ENCODE measurements around the gene NDST1.
"Not testable (repeated sequence)": the region's sequence is repeated elsewhere in the genome, so short reads cannot be mapped to it uniquely, and the experiment has no call there.

Gene NDST1

GRCh38 chr5:150476568-150476967 is 31.4 kb upstream of the NDST1 start:
- not testable (repeated sequence) for H3K27me3 ChIP-seq (ENCODE audit: control insufficient read depth in 2 of 2, insufficient read depth in 2 of 2, low read length in 2 of 2); H3K4me1 ChIP-seq (ENCODE audit: control insufficient read depth in 2 of 2, insufficient read depth in 2 of 2, low read length in 2 of 2); H3K9ac ChIP-seq (ENCODE audit: low read depth in 1 of 2, low read length in 2 of 2); H3K27ac ChIP-seq (ENCODE audit: low read depth in 2 of 2, low read length in 2 of 2); H3K9me3 ChIP-seq (ENCODE audit: control insufficient read depth in 2 of 2, low read length in 2 of 2); H3K4me3 ChIP-seq (ENCODE audit: low read length in 2 of 2); H3K36me3 ChIP-seq (ENCODE audit: control insufficient read depth in 2 of 2, insufficient read depth in 2 of 2, low read length in 2 of 2)

DNA sequence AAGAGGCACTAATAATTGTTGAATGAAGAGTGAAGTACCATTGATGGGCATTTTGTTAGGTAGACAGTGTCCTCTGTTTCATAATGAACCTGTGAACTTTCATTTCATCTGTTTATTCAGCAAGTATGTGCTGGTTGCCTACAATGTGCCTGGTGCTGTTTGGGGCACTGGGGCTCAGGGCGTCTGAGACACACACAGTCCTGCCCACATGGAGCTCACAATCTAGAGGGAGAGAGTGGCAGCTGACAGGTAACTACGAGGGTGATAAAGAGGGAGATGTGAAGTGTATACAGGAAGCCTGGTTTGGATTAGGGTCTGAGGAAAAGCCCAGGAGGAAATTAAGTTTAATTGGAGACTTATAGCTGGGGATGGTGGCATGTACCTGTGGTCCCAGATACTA is 28.5 kb upstream of the NDST1 start:
- H3K36me3 ChIP-seq (ENCODE audit: control insufficient read depth in 2 of 2, insufficient read depth in 2 of 2, low read length in 2 of 2) = no peaks in the 10 kb centered on the region
- H3K9me3 ChIP-seq (ENCODE audit: control insufficient read depth in 2 of 2, low read length in 2 of 2) = no peaks in the 10 kb centered on the region
- H3K9ac ChIP-seq (ENCODE audit: low read depth in 1 of 2, low read length in 2 of 2) = no peak overlapping the region
- no peaks in the 10 kb centered on the region for H3K27me3 ChIP-seq (ENCODE audit: control insufficient read depth in 2 of 2, insufficient read depth in 2 of 2, low read length in 2 of 2)
- H3K27ac ChIP-seq (ENCODE audit: low read depth in 2 of 2, low read length in 2 of 2) = no peak overlapping the region
- peaks cover 0 to 4% of the 10 kb centered on the region in 2 donors for H3K4me1 ChIP-seq (ENCODE audit: control insufficient read depth in 2 of 2, insufficient read depth in 2 of 2, low read length in 2 of 2)
- no peak overlapping the region for H3K4me3 ChIP-seq (ENCODE audit: low read length in 2 of 2)

DNA sequence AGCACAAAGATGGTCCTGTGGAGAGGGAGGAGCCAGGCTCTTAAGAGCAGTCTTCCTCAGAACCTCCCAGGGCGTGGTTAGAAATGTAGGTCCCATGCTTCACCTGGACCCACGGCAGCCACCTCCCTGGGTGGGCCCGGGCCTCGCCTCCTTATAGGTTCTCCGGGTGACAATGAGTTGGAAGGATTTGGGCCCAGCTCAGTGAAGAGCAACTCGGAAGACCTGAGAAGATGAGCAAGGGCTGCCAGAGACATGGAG is 26.3 kb upstream of the NDST1 start:
- Histone ChIP-seq H3K27me3 (ENCODE audit: control insufficient read depth in 2 of 2, insufficient read depth in 2 of 2, low read length in 2 of 2) (no peaks in the 10 kb centered on the region), H3K9ac (ENCODE audit: low read depth in 1 of 2, low read length in 2 of 2) (no peak overlapping the region), H3K4me1 (ENCODE audit: control insufficient read depth in 2 of 2, insufficient read depth in 2 of 2, low read length in 2 of 2) (peaks cover 5% of the 10 kb centered on the region in 2 donors), H3K9me3 (ENCODE audit: control insufficient read depth in 2 of 2, low read length in 2 of 2) (no peaks in the 10 kb centered on the region), H3K27ac (ENCODE audit: low read depth in 2 of 2, low read length in 2 of 2) (no peak overlapping the region), H3K4me3 (ENCODE audit: low read length in 2 of 2) (no peak overlapping the region), H3K36me3 (ENCODE audit: control insufficient read depth in 2 of 2, insufficient read depth in 2 of 2, low read length in 2 of 2) (no peaks in the 10 kb centered on the region)

GRCh38 chr5:150481972-150482406 is 25.9 kb upstream of the NDST1 start:
- peaks cover 7 to 8% of the 10 kb centered on the region in 2 donors for H3K4me1 ChIP-seq (ENCODE audit: control insufficient read depth in 2 of 2, insufficient read depth in 2 of 2, low read length in 2 of 2)
- H3K27me3 ChIP-seq (ENCODE audit: control insufficient read depth in 2 of 2, insufficient read depth in 2 of 2, low read length in 2 of 2) = no peaks in the 10 kb centered on the region
- no peaks in the 10 kb centered on the region for H3K36me3 ChIP-seq (ENCODE audit: control insufficient read depth in 2 of 2, insufficient read depth in 2 of 2, low read length in 2 of 2)
- no peak overlapping the region for H3K27ac ChIP-seq (ENCODE audit: low read depth in 2 of 2, low read length in 2 of 2)
- no peak overlapping the region for H3K4me3 ChIP-seq (ENCODE audit: low read length in 2 of 2)
- H3K9ac ChIP-seq (ENCODE audit: low read depth in 1 of 2, low read length in 2 of 2) = no peak overlapping the region
- no peaks in the 10 kb centered on the region for H3K9me3 ChIP-seq (ENCODE audit: control insufficient read depth in 2 of 2, low read length in 2 of 2)

DNA sequence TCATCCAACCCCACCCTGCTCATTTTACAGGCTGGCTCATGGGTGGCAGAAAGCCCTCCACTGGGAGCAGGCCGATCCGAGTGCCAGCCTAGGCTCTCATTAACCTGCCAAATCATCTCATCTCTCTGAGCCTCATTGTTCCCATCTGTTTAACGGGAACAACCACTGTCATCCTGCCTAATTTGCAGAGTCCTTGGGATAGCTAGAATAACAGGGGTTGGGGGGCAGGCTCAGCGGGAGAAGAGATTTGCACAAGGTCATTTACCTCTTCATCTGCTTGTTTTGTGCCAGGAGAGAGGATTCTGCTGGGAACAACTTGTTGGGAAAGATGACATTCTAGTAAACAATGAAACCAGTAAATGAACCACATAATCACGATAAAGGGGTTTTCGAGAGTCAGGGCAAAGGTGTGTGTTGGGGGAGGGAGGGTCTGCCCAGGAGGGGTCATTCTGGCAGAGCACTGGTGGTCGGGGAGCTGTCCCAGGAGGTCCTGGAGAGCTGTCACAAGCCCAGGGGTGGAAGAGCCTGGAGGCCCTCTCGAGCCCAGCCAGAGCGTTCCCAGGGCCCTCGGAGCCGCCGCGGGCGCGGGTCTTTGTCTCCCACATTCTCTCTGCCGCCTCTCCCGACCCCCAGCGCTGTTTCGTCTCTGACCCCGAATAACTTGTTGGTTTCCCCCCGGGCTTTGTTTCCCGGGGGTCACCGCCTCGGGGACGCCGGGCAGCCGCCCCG is 22.8 kb upstream of the NDST1 start:
- H3K9me3 ChIP-seq (ENCODE audit: control insufficient read depth in 2 of 2, low read length in 2 of 2) = no peaks in the 10 kb centered on the region
- peak overlapping the region; percentile 2 to 88 for H3K27ac ChIP-seq (ENCODE audit: low read depth in 2 of 2, low read length in 2 of 2)
- peaks cover 0 to 2% of the 10 kb centered on the region in 2 donors for H3K36me3 ChIP-seq (ENCODE audit: control insufficient read depth in 2 of 2, insufficient read depth in 2 of 2, low read length in 2 of 2)
- no peaks in the 10 kb centered on the region for H3K27me3 ChIP-seq (ENCODE audit: control insufficient read depth in 2 of 2, insufficient read depth in 2 of 2, low read length in 2 of 2)
- peak overlapping the region; percentile 68 to 96 for H3K9ac ChIP-seq (ENCODE audit: low read depth in 1 of 2, low read length in 2 of 2)
- H3K4me3 ChIP-seq (ENCODE audit: low read length in 2 of 2) = peak overlapping the region; percentile 73 to 74
- H3K4me1 ChIP-seq (ENCODE audit: control insufficient read depth in 2 of 2, insufficient read depth in 2 of 2, low read length in 2 of 2) = peaks cover 34 to 38% of the 10 kb centered on the region in 2 donors

GRCh38 chr5:150485693-150486401 is 22.1 kb upstream of the NDST1 start:
- H3K9me3 ChIP-seq (ENCODE audit: control insufficient read depth in 2 of 2, low read length in 2 of 2) = no peaks in the 10 kb centered on the region
- peak overlapping the region; percentile 73 to 74 for H3K4me3 ChIP-seq (ENCODE audit: low read length in 2 of 2)
- H3K9ac ChIP-seq (ENCODE audit: low read depth in 1 of 2, low read length in 2 of 2) = peak overlapping the region; percentile 68 to 96
- H3K27me3 ChIP-seq (ENCODE audit: control insufficient read depth in 2 of 2, insufficient read depth in 2 of 2, low read length in 2 of 2) = no peaks in the 10 kb centered on the region
- H3K36me3 ChIP-seq (ENCODE audit: control insufficient read depth in 2 of 2, insufficient read depth in 2 of 2, low read length in 2 of 2) = peaks cover 0 to 4% of the 10 kb centered on the region in 2 donors
- H3K4me1 ChIP-seq (ENCODE audit: control insufficient read depth in 2 of 2, insufficient read depth in 2 of 2, low read length in 2 of 2) = peaks cover 40 to 43% of the 10 kb centered on the region in 2 donors
- H3K27ac ChIP-seq (ENCODE audit: low read depth in 2 of 2, low read length in 2 of 2) = peak overlapping the region; percentile 85 to 88

- Histone ChIP-seq H3K4me1 (ENCODE audit: control insufficient read depth in 2 of 2, insufficient read depth in 2 of 2, low read length in 2 of 2) (peaks cover 41 to 46% of the 10 kb centered on the region in 2 donors), H3K27me3 (ENCODE audit: control insufficient read depth in 2 of 2, insufficient read depth in 2 of 2, low read length in 2 of 2) (no peaks in the 10 kb centered on the region), H3K27ac (ENCODE audit: low read depth in 2 of 2, low read length in 2 of 2) (peak overlapping the region; percentile 85 to 88), H3K9me3 (ENCODE audit: control insufficient read depth in 2 of 2, low read length in 2 of 2) (no peaks in the 10 kb centered on the region), H3K36me3 (ENCODE audit: control insufficient read depth in 2 of 2, insufficient read depth in 2 of 2, low read length in 2 of 2) (peaks cover 0 to 4% of the 10 kb centered on the region in 2 donors), H3K4me3 (ENCODE audit: low read length in 2 of 2) (peak overlapping the region; percentile 74 to 76), H3K9ac (ENCODE audit: low read depth in 1 of 2, low read length in 2 of 2) (peak overlapping the region; percentile 70 to 96)
Observed at GRCh38 chr5:150486402-150487198, 21.3 kb upstream of the NDST1 start.

GRCh38 chr5:150487199-150488061 is 20.5 kb upstream of the NDST1 start:
- Histone ChIP-seq H3K27me3 (ENCODE audit: control insufficient read depth in 2 of 2, insufficient read depth in 2 of 2, low read length in 2 of 2) (no peaks in the 10 kb centered on the region), H3K4me3 (ENCODE audit: low read length in 2 of 2) (peak overlapping the region; percentile 74 to 76), H3K4me1 (ENCODE audit: control insufficient read depth in 2 of 2, insufficient read depth in 2 of 2, low read length in 2 of 2) (peaks cover 41 to 46% of the 10 kb centered on the region in 2 donors), H3K27ac (ENCODE audit: low read depth in 2 of 2, low read length in 2 of 2) (peak overlapping the region; percentile 85 to 88), H3K9me3 (ENCODE audit: control insufficient read depth in 2 of 2, low read length in 2 of 2) (no peaks in the 10 kb centered on the region), H3K9ac (ENCODE audit: low read depth in 1 of 2, low read length in 2 of 2) (peak overlapping the region; percentile 70 to 96), H3K36me3 (ENCODE audit: control insufficient read depth in 2 of 2, insufficient read depth in 2 of 2, low read length in 2 of 2) (peaks cover 0 to 4% of the 10 kb centered on the region in 2 donors)

GRCh38 chr5:150488519-150489359 is 19.2 kb upstream of the NDST1 start:
- Histone ChIP-seq H3K36me3 (ENCODE audit: control insufficient read depth in 2 of 2, insufficient read depth in 2 of 2, low read length in 2 of 2) (peaks cover 0 to 4% of the 10 kb centered on the region in 2 donors), H3K27me3 (ENCODE audit: control insufficient read depth in 2 of 2, insufficient read depth in 2 of 2, low read length in 2 of 2) (no peaks in the 10 kb centered on the region), H3K9ac (ENCODE audit: low read depth in 1 of 2, low read length in 2 of 2) (peak overlapping the region; percentile 32 to 96), H3K9me3 (ENCODE audit: control insufficient read depth in 2 of 2, low read length in 2 of 2) (no peaks in the 10 kb centered on the region), H3K4me1 (ENCODE audit: control insufficient read depth in 2 of 2, insufficient read depth in 2 of 2, low read length in 2 of 2) (peaks cover 41 to 46% of the 10 kb centered on the region in 2 donors), H3K4me3 (ENCODE audit: low read length in 2 of 2) (peak overlapping the region in 1 of 2 donors; percentile 26), H3K27ac (ENCODE audit: low read depth in 2 of 2, low read length in 2 of 2) (peak overlapping the region; percentile 85 to 88)
